ENCODE results near the gene GLTPD2.
"Not testable (repeated sequence)": the region's sequence is repeated elsewhere in the genome, so short reads cannot be mapped to it uniquely, and the experiment has no call there.

The GLTPD2 gene

GRCh38 chr17:4811471-4811870 is 22.7 kb downstream of the GLTPD2 start:
- no peak for DNase-seq

GRCh38 chr17:4812690-4813089 is 23.9 kb downstream of the GLTPD2 start:
- DNase-seq, result no peak

- DNase-seq, result peak; percentile 27
Measured at GRCh38 chr17:4815043-4815675, 26.4 kb downstream of the GLTPD2 start.

- DNase-seq, result no peak
Measured at GRCh38 chr17:4816826-4817225, 28.1 kb downstream of the GLTPD2 start.

GRCh38 chr17:4818276-4818675 is 29.5 kb downstream of the GLTPD2 start:
- DNase-seq, result no peak

- DNase-seq, result no peak
Measured at GRCh38 chr17:4822835-4823234, 34.1 kb downstream of the GLTPD2 start.

- DNase-seq, result no peak
Measured at GRCh38 chr17:4823373-4824089, 34.8 kb downstream of the GLTPD2 start.

GRCh38 chr17:4827399-4827798 is 38.6 kb downstream of the GLTPD2 start:
- no peak for DNase-seq

GRCh38 chr17:4832829-4833177 is 44.0 kb downstream of the GLTPD2 start:
- not testable (repeated sequence) for DNase-seq

- DNase-seq, result peak; percentile 97
Measured at GRCh38 chr17:4833178-4833940, 44.6 kb downstream of the GLTPD2 start, which contains the start of gene MINK1. MINK1 (plus strand) TSS chr17:4833340; CDS start chr17:4833584, 244 bp downstream.

GRCh38 chr17:4833941-4834680 is 45.3 kb downstream of the GLTPD2 start:
- DNase-seq, result peak; percentile 62

- no peak for DNase-seq
Measured at GRCh38 chr17:4834681-4835020, 45.9 kb downstream of the GLTPD2 start.

- DNase-seq, result no peak
Measured at GRCh38 chr17:4836221-4836620, 47.5 kb downstream of the GLTPD2 start.

- DNase-seq, result no peak
Measured at GRCh38 chr17:4837471-4838308, 48.9 kb downstream of the GLTPD2 start.

- peak; percentile 74 for DNase-seq
Measured at GRCh38 chr17:4838309-4838785, 49.6 kb downstream of the GLTPD2 start.

GRCh38 chr17:4839221-4839620 is 50.5 kb downstream of the GLTPD2 start:
- DNase-seq, result no peak
